Activated CD4-positive, alpha-beta T cell treated with anti-CD3 and anti-CD28 coated beads, Interleukin-2, amount 10 ng/mL, durations not matched to agents 24 days and 14 days (primary cell): ENCODE measurements around the gene TFF1. TPM values are rescaled to one million over a fixed set of nuclear protein-coding genes. Genes with fewer than 3 reads are reported as not detected.
A peak's percentile ranks its signal among the peaks of the same experiment; 100 is the strongest.
"Not testable (repeated sequence)": the region's sequence is repeated elsewhere in the genome, so short reads cannot be mapped to it uniquely, and the experiment has no call there.

Source experiments
- DNase-seq: peaks from one replicate; pipeline ENCODE4 v3.0.0; 2022
- H3K27ac Mint-ChIP-seq: one replicate; pipeline ENCODE4 v1.8.0; 2022; ENCODE audit warnings: mild to moderate bottlenecking, mixed read lengths
- H3K27me3 Mint-ChIP-seq: one replicate; pipeline ENCODE4 v1.8.0; 2022; ENCODE audit warnings: mixed read lengths
- H3K36me3 Mint-ChIP-seq: one replicate; pipeline ENCODE4 v1.8.0; 2022; ENCODE audit warnings: low read depth, mild to moderate bottlenecking, mixed read lengths
- H3K4me1 Mint-ChIP-seq: one replicate; pipeline ENCODE4 v1.8.0; 2021; ENCODE audit warnings: mixed read lengths
- H3K4me3 Mint-ChIP-seq: one replicate; pipeline ENCODE4 v1.8.0; 2022; ENCODE audit warnings: mild to moderate bottlenecking, moderate library complexity, mixed read lengths
- H3K9me3 Mint-ChIP-seq: one replicate; pipeline ENCODE4 v1.8.0; 2021; ENCODE audit warnings: mixed read lengths
- intact Hi-C: fragments of 100-400 bp; cut with micrococcal nuclease; formaldehyde crosslinking; loops from one replicate; pipeline ENCODE4 v1.15.1; 2023
- total RNA-seq: library from RNA; stranded (reverse); gene quantifications from 2 replicates; pipeline ENCODE4 v1.2.3, GENCODE V29; 2022

The TFF1 gene
- total RNA-seq = not detected in 2 replicates

DNA sequence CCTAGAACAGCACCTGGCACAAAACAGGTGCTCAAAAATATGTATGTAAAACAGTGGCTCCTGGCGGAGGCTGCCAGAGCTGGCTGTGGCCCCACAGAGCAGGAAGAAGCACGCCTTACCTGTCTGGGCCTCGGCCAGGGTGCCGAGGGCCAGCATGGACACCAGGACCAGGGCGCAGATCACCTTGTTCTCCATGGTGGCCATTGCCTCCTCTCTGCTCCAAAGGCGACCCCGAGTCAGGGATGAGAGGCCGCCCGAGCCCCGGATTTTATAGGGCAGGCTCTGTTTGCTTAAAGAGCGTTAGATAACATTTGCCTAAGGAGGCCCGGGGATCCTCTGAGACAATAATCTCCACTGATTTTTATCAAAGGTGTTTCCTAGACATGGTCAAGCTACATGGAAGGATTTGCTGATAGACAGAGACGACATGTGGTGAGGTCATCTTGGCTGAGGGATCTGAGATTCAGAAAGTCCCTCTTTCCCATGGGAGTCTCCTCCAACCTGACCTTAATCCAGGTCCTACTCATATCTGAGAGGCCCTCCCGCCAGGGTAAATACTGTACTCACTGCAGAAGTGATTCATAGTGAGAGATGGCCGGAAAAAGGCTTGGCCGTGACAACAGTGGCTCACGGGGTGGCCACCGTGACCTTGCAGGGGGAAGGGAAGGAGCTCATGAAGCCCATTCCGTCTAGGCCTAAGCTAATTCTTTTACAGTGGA is at the start of gene TFF1:
TSS of gene TFF1 (minus strand) at position 244 of the 719 bp plus-strand sequence. CDS start at position 204, 40 bp downstream.
- intact Hi-C loops = no loop called here
- no peak within 1 kb of the TSS for H3K27ac Mint-ChIP-seq
- H3K27me3 Mint-ChIP-seq = peaks cover 9% of the 10 kb centered on the region
- H3K9me3 Mint-ChIP-seq = no peaks in the 10 kb centered on the region
- H3K4me3 Mint-ChIP-seq = no peak within 1 kb of the TSS
- H3K36me3 Mint-ChIP-seq = peaks cover 5% of the 10 kb centered on the region
- H3K4me1 Mint-ChIP-seq = peaks cover 9% of the 10 kb centered on the region
- DNase-seq = no peak

DNA sequence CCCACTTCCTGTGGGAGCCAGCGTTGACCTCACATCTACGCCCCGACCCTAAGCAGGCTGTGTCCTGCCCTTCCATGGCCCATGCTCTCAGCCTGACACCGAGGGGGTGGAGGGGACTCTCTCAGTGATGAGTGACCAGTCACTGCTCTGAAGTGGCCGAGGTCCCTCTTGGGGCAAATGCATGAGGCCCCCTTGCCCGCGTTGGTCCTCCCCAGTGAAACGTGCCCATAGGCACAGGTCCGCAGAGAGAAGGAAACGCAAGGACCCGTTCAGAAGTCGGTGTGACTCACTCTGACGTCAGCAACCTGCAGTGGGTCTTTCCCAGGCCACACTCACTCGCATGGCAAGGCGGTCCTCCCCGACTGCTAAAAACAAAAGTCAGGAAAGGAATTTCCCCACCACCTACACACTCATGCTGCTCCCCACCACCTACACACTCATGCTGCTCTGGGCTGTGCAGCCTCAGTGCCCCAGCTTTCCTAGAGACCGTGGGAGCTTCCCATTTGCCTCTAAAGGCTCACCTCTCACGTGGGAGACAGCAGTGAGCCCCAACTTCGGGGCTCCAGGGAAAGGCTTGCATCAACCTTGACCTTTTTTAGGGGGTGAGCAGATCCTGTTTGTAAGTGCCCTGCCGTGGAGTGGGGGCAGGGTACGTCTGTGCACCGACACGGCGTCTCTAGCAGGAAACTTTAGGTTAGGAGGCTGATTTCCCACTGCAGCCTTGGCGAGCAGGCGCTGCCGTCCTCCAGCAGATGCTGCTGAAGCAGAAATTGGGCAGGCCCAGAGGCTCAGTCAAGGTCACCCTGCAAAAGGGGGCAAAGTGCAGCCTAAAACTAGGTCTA is 48.8 kb upstream of the TFF1 start:
- Mint-ChIP-seq H3K36me3 (peaks cover 75% of the 10 kb centered on the region), H3K27ac (peak overlapping the region; percentile 99), H3K4me3 (peak overlapping the region; percentile 77), H3K4me1 (peaks cover 58% of the 10 kb centered on the region), H3K9me3 (peaks cover 15% of the 10 kb centered on the region), H3K27me3 (no peaks in the 10 kb centered on the region)
- intact Hi-C loops = loop anchor here (1.0 to 5.0 kb wide), 8 partner anchors 8 to 413 kb away; no protein-coding TSS in a partner anchor
- peak; percentile 96 for DNase-seq

DNA sequence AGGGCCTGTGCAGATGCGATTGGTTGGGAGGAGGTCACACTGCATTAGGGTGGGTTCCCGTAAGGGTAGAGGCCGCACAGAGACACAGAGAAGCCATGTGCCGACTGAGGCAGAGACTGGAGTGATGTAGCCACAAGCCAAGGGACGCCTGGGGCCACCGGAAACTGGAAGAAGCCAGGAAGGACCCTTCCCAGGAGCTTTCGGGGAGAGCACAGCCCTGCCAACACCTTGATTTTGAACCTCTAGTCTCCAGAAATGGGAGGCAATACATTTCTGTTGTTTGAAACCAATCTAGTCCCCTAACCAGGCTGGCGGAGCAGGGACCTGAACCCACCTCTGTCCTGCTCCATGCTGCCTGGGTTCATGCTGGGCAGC is 48.2 kb upstream of the TFF1 start:
- Mint-ChIP-seq H3K4me1 (peaks cover 60% of the 10 kb centered on the region), H3K36me3 (peaks cover 69% of the 10 kb centered on the region), H3K27me3 (no peaks in the 10 kb centered on the region), H3K27ac (peak overlapping the region; percentile 99), H3K9me3 (peaks cover 11% of the 10 kb centered on the region), H3K4me3 (peak overlapping the region; percentile 77)
- intact Hi-C loops = loop anchor here (2.0 kb wide), 2 partner anchors 14 to 26 kb away; no protein-coding TSS in a partner anchor
- no peak for DNase-seq

DNA sequence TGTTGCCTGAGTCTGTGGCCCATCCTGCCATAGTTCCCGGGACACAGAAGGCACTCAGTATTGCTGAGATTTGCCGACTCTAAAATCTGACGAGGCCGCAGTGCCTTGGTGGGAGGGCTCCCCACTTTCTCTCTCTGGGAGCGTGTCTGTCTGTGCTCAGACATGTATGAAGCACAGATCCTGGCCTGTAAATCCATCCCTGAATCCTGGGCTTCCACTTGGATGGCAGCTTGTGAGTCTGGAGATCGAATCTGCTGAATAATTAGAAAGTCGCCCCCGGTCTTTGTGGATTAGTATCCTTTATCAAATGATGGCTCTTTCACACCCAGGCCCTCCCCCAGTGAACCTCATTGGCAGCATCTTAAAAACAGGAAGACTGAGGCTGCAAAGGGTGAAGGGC is 47.7 kb upstream of the TFF1 start:
- no peak for DNase-seq
- peak overlapping the region; percentile 99 for H3K27ac Mint-ChIP-seq
- intact Hi-C loops = loop anchor here (2.0 kb wide), 2 partner anchors 13 to 27 kb away; no protein-coding TSS in a partner anchor
- H3K4me1 Mint-ChIP-seq = peaks cover 60% of the 10 kb centered on the region
- H3K27me3 Mint-ChIP-seq = no peaks in the 10 kb centered on the region
- H3K4me3 Mint-ChIP-seq = peak overlapping the region; percentile 77
- peaks cover 7% of the 10 kb centered on the region for H3K9me3 Mint-ChIP-seq
- peaks cover 64% of the 10 kb centered on the region for H3K36me3 Mint-ChIP-seq

DNA sequence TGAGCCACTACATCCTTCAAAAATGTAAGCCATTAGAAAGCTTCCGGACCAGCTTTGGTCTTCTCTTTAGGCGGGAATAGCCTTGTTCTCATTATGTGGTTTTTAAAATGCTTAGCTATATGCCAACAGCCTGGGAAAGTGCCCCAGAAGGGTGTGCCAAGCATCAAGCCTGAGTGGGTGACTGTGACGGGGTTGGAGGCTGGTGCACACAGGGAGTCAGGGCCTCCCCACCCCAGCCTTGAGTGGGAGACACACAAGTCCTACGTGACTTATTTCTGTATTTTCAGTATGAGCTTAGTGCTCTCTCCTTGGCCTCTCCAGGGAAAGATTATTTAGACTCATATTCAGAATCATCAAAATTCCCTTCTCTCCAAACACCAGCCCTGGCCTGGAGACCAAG is 47.2 kb upstream of the TFF1 start:
- Mint-ChIP-seq H3K4me3 (peak overlapping the region; percentile 77), H3K27me3 (no peaks in the 10 kb centered on the region), H3K4me1 (peaks cover 55% of the 10 kb centered on the region), H3K9me3 (peaks cover 4% of the 10 kb centered on the region), H3K36me3 (peaks cover 59% of the 10 kb centered on the region), H3K27ac (peak overlapping the region; percentile 99)
- DNase-seq = no peak
- intact Hi-C loops = no loop called here

DNA sequence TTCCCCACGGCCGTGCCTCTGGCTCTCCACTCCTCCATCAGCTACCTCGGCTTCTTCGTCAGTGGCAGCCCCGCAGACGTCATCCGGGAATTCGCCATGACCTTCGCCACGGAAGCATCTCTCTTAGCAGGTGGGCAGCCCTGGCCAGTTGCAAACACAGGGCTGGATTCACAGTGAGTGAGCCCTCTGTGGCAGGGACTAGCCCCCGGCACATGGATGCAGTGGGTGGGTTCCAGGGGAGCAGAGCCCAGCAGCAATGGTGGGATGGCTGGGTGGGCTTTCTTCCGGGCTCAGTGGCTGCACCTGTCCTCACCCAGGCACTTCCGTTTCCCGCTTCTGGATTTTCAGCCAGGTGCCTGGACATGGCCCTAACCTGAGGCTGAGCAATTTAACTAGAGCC is 46.8 kb upstream of the TFF1 start:
- H3K27me3 Mint-ChIP-seq = no peaks in the 10 kb centered on the region
- H3K27ac Mint-ChIP-seq = peak overlapping the region; percentile 99
- H3K36me3 Mint-ChIP-seq = peaks cover 57% of the 10 kb centered on the region
- H3K4me3 Mint-ChIP-seq = peak overlapping the region; percentile 77
- H3K9me3 Mint-ChIP-seq = peaks cover 4% of the 10 kb centered on the region
- H3K4me1 Mint-ChIP-seq = peaks cover 55% of the 10 kb centered on the region
- intact Hi-C loops = no loop called here
- no peak for DNase-seq

DNA sequence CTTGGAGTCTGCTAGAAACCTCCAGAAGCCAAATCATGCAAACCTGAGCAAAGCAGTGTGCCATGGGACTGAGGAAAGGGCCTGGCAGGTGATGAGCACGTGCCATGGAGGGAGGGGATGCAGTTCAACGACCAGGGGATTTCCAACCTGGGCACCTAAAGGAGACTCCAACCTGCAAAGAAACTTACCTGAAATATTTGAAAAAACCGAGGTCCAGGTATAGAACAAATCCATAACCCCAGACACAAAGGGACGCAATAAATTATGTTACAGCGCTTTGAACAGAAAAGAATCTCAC is 46.2 kb upstream of the TFF1 start:
- peaks cover 57% of the 10 kb centered on the region for H3K36me3 Mint-ChIP-seq

DNA sequence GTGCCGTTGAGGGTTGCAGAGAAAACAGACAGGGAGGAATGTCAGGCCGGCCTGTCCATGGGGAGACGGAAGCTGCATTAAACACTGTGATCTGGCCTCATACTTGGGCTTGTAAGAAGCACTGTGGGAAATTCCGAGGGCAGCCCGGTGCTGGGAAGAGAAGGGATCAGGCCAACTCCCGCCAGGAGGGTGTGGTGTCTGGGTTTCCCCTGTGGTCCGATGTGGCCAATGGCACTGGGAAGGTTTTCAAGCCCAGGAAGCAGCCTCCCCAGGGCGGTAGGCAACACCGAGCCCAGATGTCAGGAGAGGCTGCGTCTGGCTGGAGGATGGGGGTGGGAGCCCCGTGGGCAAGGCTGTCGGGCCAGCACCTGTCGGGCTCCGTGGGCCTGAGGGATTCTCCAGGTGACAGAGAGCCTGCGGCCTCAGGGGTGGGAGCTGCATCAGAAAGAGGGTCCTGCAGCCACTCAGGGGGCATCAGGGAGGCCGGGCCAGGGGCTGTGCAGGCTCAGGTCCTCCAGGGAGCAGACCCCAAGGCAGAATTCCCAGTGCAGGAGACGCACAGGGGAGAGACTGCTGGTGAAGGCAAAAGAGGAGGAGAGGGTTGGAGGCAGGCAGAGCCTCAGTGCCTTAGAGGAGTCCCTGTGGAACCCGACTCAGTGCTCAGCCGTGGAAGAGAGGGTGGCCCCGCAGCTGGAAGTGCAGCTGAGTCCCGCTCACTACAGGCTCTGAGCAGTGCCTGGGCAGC is 45.7 kb upstream of the TFF1 start:
- no peak for DNase-seq
- H3K4me3 Mint-ChIP-seq = no peak overlapping the region
- no peak overlapping the region for H3K27ac Mint-ChIP-seq
- intact Hi-C loops = no loop called here
- no peaks in the 10 kb centered on the region for H3K27me3 Mint-ChIP-seq
- no peaks in the 10 kb centered on the region for H3K9me3 Mint-ChIP-seq
- peaks cover 60% of the 10 kb centered on the region for H3K4me1 Mint-ChIP-seq
- H3K36me3 Mint-ChIP-seq = peaks cover 58% of the 10 kb centered on the region

More for the DNA sequence above, 46.2 kb upstream of the TFF1 start:
- intact Hi-C loops = no loop called here
- no peak overlapping the region for H3K27ac Mint-ChIP-seq
- DNase-seq = no peak
- peaks cover 2% of the 10 kb centered on the region for H3K9me3 Mint-ChIP-seq
- peaks cover 59% of the 10 kb centered on the region for H3K4me1 Mint-ChIP-seq
- no peaks in the 10 kb centered on the region for H3K27me3 Mint-ChIP-seq
- H3K4me3 Mint-ChIP-seq = no peak overlapping the region

DNA sequence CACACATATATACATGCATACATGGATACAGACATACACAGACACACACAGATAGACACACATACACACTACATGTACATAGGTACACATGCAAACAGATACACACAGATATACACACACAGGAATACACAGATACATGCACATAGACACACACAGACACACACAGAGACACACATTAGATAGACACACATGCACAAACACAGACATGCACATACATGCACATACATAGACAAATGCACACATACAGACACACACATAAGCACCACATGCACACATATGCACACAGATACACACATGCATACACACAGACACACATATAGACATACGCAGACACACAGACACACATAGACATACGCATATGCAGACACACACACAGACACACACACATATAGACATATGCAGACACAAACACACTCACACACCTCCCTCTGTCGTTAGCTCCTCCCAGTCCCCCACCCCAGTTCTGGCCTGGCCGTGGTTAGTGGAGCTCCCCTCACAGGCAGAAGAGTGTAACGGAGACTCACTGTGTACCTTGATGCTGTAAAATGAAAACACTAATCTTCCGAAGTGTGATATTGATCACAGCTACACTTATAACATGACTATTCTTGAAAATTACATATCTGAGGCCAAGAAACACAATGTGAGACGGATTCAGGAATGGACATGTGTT is 45.0 kb upstream of the TFF1 start:
- peaks cover 58% of the 10 kb centered on the region for H3K36me3 Mint-ChIP-seq

DNA sequence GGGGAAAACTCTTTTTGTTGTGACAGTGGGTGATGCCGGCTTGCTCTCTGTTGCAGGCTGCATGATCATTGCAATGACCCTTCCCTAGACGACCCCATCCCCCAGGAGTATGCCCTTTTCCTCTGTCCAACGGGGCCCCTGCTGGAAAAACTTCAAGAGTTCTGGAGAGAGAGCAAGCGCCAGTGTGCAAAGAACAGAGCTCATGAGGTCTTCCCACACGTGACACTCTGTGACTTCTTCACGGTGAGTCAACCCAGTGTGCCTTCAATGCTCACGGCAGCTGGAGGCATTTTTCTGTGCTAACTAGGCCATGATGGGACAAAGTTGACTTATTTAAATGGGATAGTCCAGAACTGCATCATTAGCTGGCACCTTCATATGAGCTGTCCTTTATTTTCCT is 43.0 kb upstream of the TFF1 start:
- H3K36me3 Mint-ChIP-seq = peaks cover 58% of the 10 kb centered on the region
- H3K4me1 Mint-ChIP-seq = peaks cover 45% of the 10 kb centered on the region
- peak overlapping the region; percentile 47 for H3K4me3 Mint-ChIP-seq

More for the DNA sequence above, 45.0 kb upstream of the TFF1 start:
- DNase-seq = no peak
- Mint-ChIP-seq H3K9me3 (no peaks in the 10 kb centered on the region), H3K27ac (no peak overlapping the region), H3K4me3 (no peak overlapping the region), H3K4me1 (peaks cover 61% of the 10 kb centered on the region), H3K27me3 (no peaks in the 10 kb centered on the region)
- intact Hi-C loops = no loop called here

DNA sequence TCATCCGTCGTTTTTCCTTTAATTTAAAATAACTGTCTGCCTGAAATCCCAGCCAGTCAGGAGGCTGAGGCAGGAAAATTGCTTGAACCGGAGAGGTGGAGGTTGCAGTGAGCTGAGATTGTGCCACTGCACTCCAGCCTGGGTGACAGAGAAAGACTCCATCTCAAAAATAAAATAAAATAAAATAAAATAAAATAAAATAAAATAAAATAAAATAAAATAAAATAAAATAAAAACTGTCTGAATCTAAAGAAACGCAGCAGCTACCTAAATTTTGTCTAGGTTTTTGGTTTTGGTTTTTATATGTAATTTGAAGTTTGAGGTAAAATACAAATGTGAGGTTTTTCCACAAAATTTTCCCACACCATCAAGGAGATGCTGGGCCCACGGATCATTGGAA is 42.4 kb upstream of the TFF1 start:
- H3K27ac Mint-ChIP-seq, H3K27me3 Mint-ChIP-seq, H3K4me3 Mint-ChIP-seq, H3K9me3 Mint-ChIP-seq, DNase-seq: not testable (repeated sequence)
- Mint-ChIP-seq H3K4me1 (peaks cover 39% of the 10 kb centered on the region), H3K36me3 (peaks cover 54% of the 10 kb centered on the region)
- intact Hi-C loops = loop anchor here (5.0 kb wide), 1 partner anchor 36 kb away; no protein-coding TSS in a partner anchor

More for the DNA sequence above, 43.0 kb upstream of the TFF1 start:
- no peaks in the 10 kb centered on the region for H3K9me3 Mint-ChIP-seq
- H3K27ac Mint-ChIP-seq = peak overlapping the region; percentile 76
- intact Hi-C loops = loop anchor here (5.0 kb wide), 1 partner anchor 37 kb away; no protein-coding TSS in a partner anchor
- no peaks in the 10 kb centered on the region for H3K27me3 Mint-ChIP-seq
- no peak for DNase-seq

DNA sequence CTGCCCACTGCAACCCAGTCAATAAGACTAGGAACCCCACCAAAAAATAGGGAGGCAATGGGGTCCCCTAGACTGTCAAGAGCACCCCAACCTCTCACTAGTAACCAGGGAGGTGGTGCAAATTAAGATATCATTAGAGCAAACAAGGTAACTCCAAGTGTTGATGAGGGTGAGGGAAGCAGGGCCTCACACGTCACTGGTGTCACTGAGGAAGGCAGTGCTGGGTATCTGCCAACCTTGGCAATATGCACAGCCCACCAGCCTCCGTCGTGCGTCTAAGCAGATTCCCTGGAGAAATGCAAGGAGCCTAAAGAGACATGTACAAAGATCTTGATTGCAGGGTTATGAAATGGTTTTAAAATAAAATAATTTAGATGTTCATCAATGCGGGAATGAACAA is 41.1 kb upstream of the TFF1 start:
- H3K9me3 Mint-ChIP-seq = no peaks in the 10 kb centered on the region
- no peaks in the 10 kb centered on the region for H3K27me3 Mint-ChIP-seq

DNA sequence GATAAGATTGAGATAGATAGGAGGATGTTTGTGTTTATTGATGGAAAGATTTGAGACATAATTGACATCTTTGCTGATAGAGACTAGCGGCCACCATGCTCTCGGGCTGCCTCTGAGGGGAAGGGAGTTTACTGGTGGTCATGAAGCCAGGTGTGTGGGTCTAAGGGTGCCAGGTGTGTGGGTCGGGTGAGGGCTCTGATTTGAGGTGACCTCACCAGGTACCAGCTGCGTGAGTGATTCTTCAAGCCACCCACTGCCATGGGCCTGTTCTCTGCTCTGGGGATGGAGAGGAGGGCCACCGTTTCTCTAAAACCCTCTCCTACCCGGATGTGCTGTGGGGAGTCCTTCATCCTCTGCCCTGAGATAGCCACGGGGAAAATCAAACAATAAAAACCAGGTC is 40.5 kb upstream of the TFF1 start:
- H3K9me3 Mint-ChIP-seq = no peaks in the 10 kb centered on the region
- intact Hi-C loops = loop anchor here (1.0 to 5.0 kb wide), 4 partner anchors 8 to 35 kb away; no protein-coding TSS in a partner anchor
- no peaks in the 10 kb centered on the region for H3K27me3 Mint-ChIP-seq
- no peak for DNase-seq
- peak overlapping the region; percentile 88 for H3K27ac Mint-ChIP-seq
- H3K4me1 Mint-ChIP-seq = peaks cover 43% of the 10 kb centered on the region
- H3K4me3 Mint-ChIP-seq = peak overlapping the region; percentile 93
- peaks cover 44% of the 10 kb centered on the region for H3K36me3 Mint-ChIP-seq

More for the DNA sequence above, 41.1 kb upstream of the TFF1 start:
- intact Hi-C loops = loop anchor here (2.0 to 5.0 kb wide), 2 partner anchors 13 to 35 kb away; no protein-coding TSS in a partner anchor
- H3K4me3 Mint-ChIP-seq = peak overlapping the region; percentile 93
- peak overlapping the region; percentile 88 for H3K27ac Mint-ChIP-seq
- peaks cover 47% of the 10 kb centered on the region for H3K36me3 Mint-ChIP-seq
- no peak for DNase-seq
- peaks cover 40% of the 10 kb centered on the region for H3K4me1 Mint-ChIP-seq
